HG02678 (cell line): ENCODE measurements around the gene NOX3.

Source experiments
- ATAC-seq: cut with Tn5 transposase; IDR thresholded peaks from one replicate; pipeline ENCODE4 v1.9.1; 2021; ENCODE audit warnings: mild to moderate bottlenecking, moderate library complexity; ENCODE audit not compliant: unreplicated experiment

Gene NOX3

GRCh38 chr6:155404937-155405336 lies 50.7 kb downstream of the NOX3 start:
- no peak for ATAC-seq

GRCh38 chr6:155402656-155403304 lies 52.9 kb downstream of the NOX3 start:
- no peak for ATAC-seq

- ATAC-seq, result no peak
These were observed 55.0 kb downstream of the NOX3 start for GRCh38 chr6:155400654-155400965.

- no peak for ATAC-seq
These were observed 55.6 kb downstream of the NOX3 start for GRCh38 chr6:155399745-155400653.

- no peak for ATAC-seq
These were observed 56.4 kb downstream of the NOX3 start for GRCh38 chr6:155399062-155399744.

GRCh38 chr6:155398701-155399061 lies 57.0 kb downstream of the NOX3 start:
- no peak for ATAC-seq

GRCh38 chr6:155398221-155398620 lies 57.4 kb downstream of the NOX3 start:
- ATAC-seq, result no peak

GRCh38 chr6:155397172-155397705 lies 58.4 kb downstream of the NOX3 start:
- no peak for ATAC-seq

- ATAC-seq, result no peak
These were observed 59.0 kb downstream of the NOX3 start for GRCh38 chr6:155396605-155397004.

- no peak for ATAC-seq
These were observed 60.3 kb downstream of the NOX3 start for GRCh38 chr6:155395339-155395738.

GRCh38 chr6:155389130-155389529 lies 66.5 kb downstream of the NOX3 start:
- no peak for ATAC-seq

GRCh38 chr6:155388591-155388990 lies 67.0 kb downstream of the NOX3 start:
- ATAC-seq, result no peak

GRCh38 chr6:155387481-155387880 lies 68.2 kb downstream of the NOX3 start:
- no peak for ATAC-seq

- no peak for ATAC-seq
These were observed 71.2 kb downstream of the NOX3 start for GRCh38 chr6:155384321-155384952.

GRCh38 chr6:155383913-155384312 lies 71.7 kb downstream of the NOX3 start:
- no peak for ATAC-seq

GRCh38 chr6:155382338-155382685 lies 73.3 kb downstream of the NOX3 start:
- ATAC-seq, result no peak

GRCh38 chr6:155381673-155382337 lies 73.8 kb downstream of the NOX3 start:
- ATAC-seq, result no peak

- no peak for ATAC-seq
These were observed 74.8 kb downstream of the NOX3 start for GRCh38 chr6:155380666-155381332.

GRCh38 chr6:155378724-155379123 lies 76.9 kb downstream of the NOX3 start:
- ATAC-seq, result no peak

GRCh38 chr6:155378276-155378675 lies 77.4 kb downstream of the NOX3 start:
- no peak for ATAC-seq
